Left renal pelvis (tissue), 4 donors: ENCODE results near the gene PPFIA2. TPM values are rescaled to one million over a fixed set of nuclear protein-coding genes. Genes with fewer than 3 reads are reported as not detected.

Experiments used
- DNase-seq, 4 donors: peaks; one replicate each; pipeline ENCODE4 v3.0.0-alpha.2; 2013; ENCODE audit warnings: low read depth in 4 of 4, low spot score in 3 of 4
- polyA plus RNA-seq, 4 donors: library from polyadenylated mRNA; unstranded; fragments of 120-200 nt; gene quantifications; one replicate each; pipeline ENCODE4 v1.2.1, GENCODE V29; 2013; ENCODE audit not compliant: insufficient read length in 4 of 4

Gene PPFIA2
- polyA plus RNA-seq, 4 donors: 2.9 to 6.5 (median 4.7) TPM

DNA sequence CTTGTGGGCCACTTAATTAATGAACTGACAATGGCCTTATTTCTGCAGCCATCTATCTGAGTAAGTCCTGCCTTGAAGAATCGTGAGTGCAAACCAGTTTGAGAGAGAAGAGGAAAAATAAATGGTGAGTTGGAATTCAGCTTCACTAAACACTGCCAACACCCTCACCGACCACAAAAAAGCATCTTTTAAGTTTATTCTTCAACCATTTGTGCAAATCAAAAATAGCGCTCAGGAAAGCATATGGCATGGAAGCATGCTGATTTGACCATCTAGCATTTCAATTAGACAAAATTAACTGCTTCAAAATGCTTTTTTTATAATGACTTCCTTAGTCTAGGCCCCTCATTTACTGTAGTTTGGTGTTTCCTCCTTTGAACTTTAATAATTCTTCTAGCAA is 294.0 kb downstream of the PPFIA2 start:
- DNase-seq: no peak

DNA sequence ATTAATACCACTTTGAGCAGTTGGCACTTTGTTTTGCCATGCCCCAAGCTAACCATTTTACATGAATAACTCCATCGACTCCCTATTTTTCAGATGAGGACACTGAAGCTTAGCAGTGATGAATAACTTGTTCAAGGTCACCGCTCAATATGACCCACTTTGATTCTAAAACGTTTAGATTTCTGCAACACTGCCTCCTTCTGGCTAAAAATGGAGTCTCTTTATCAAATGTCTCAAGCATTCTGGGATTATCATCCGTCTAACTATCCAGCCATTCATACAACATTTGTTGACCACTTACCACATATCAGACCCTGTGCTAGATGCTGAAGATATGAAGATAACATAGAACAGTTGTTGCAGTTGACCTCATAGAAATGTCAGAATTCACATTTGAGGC is 298.0 kb downstream of the PPFIA2 start:
- no peak for DNase-seq

DNA sequence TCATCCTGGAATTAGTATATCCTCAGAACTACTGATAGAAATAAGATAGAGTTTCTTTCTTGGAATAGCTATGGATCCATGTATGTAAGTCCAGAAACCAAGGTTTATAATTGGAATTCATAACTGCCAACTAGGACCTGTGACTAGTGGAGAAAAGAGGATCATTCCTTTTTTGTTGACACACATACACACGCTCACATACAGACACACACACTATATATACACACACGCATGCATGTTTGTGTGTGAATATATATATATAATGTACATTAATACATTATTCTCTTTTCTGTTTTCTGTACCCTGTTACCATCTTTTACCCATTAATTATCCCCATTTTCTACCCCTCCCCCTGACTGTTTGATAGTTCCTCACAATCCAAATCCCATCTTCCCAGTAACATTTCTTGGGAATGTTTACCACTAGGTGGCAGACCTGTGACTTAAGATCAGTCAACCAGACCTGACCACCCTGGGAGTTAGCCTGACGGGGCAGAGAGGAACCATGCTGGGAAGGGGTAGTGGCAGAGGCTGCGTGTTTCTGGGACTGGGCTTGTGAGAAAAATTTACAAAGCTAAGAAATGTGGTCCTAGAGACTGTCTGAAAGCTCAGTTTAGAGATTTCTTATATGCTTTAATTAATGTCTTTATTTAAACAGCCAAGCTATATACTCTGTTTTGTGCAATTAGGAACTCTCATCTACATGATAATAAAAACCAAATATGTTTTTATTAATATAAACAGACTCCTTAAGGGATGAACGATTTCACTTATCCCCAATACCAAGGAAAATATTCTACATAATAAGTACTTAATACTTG is 308.0 kb downstream of the PPFIA2 start:
- DNase-seq: peak; percentile 7 to 53 (median 24)

DNA sequence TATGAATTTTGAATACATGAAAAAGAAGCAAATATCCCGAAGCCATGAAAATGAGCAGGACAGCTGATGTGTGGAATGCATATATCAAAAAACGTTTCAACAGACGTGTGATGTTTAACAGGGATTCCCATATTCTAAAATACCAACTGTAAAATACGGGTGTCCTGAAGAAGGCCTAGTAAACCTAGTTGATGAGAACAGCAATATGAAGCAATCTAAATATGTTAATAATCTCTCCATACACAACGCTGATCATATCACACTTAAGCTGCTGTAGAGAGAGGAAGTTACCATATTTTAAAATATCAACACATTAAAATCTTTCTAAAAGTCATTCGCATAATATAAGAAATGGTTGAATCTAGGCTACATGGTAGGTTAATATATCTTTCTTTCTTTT is 317.5 kb downstream of the PPFIA2 start:
- DNase-seq: no peak

DNA sequence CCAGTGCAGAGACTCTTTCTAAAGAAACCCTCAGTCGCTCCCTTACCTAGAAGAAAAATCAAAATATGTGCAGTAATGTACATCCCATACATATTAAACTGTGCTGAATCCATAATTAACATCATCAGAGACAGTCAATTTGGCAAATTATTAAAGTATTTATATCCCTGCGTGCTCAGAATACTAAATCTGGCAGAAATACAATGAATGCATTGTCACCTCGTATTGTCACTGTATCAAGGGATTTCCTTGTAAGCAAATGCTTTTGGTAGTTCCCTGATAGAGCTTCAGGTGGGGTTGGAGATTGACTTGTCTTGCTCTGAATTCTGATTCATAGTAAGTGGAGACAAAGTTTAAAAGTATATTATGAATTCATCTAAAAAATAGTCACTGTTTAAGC is 319.1 kb downstream of the PPFIA2 start:
- no peak for DNase-seq

DNA sequence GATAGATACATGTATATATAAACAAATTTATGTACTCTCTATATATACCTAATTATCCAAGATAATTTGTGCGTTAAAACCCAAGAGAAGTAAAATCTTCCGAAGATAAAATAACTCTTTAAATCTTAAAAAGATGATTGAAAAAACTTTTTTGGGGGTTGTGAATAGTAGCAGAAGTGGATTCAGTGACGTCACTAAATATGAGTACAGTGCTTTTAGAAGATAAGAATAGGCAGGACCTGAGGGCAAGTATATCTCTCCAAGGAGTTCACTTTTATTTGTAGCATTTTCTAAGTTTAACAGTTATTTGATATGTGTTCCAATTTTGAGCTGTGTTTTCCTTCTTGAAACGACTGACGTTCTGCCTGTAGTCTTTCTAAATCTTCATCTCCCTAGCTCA is 319.8 kb downstream of the PPFIA2 start:
- DNase-seq: no peak

DNA sequence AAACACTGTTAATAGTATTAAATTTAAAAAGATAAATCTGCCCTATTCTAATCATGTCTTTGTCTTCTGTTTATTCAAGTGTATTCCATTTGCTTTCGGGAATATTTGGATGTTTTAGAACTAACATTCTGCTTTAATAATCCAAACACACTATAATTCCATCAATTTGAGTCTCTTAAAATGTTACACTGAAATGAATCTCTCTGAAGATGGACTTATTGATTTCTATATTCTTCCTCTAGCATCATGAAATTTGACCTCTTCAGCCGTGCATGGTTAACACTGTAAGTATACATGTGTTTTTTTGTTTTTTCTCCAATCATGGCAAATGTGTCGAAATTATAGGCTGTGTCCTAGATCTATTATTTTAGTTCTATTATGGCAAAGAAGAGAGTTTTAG is 342.1 kb downstream of the PPFIA2 start:
- no peak for DNase-seq

DNA sequence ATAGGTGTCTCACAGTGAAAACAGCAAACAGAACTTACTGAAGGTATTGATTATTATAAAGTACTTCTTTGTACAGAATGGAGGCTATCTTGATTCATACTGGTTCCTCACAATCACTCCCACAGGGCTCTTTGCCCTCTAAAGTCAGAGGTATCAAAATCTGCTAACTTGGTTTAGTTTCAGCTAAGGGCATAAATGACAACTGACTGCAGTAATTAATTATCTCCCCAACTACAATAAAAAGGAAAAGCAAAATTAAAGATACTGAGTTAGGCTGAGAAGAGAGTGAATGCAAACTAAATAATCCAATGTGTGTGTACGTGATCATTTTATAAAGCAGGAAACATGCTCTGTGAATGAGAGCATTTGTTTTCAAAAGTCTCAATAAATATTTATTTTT is 342.6 kb downstream of the PPFIA2 start:
- DNase-seq: no peak

DNA sequence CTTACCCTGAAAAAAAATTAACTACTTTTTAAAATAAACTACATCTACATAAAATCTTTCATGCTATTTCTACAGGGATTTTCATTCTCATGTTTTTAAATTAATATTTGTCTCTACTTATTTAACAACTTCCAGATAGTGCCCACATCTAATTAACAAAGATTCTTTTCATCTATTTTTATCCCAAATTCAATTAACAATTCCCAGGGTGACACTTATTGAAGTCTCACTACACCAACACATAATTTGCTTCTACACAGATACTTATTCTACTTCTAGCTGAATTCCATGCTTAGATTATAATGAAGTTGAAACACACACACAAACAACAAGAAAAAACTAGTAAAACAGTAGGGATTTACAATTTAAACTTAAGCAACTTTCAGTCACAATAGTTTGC is 344.7 kb downstream of the PPFIA2 start:
- no peak for DNase-seq

DNA sequence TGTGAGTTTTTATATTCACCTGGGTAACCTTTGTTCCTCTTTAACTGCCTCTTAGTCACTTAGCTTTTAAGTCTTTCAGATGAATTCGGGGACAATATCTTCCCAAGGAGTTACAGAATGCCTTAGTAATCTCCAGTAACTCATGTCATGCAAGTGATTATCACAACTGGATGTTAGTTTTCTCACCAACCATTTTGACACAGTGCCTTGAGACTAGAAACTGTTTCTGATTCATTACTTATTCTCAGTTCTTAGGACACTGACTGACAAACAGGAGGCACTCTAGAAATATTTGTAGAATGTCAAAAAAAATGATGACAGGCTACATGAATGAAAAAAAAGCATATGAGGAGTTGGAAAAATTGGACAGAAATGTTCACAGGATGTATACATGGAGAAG is 346.2 kb downstream of the PPFIA2 start:
- DNase-seq: no peak

DNA sequence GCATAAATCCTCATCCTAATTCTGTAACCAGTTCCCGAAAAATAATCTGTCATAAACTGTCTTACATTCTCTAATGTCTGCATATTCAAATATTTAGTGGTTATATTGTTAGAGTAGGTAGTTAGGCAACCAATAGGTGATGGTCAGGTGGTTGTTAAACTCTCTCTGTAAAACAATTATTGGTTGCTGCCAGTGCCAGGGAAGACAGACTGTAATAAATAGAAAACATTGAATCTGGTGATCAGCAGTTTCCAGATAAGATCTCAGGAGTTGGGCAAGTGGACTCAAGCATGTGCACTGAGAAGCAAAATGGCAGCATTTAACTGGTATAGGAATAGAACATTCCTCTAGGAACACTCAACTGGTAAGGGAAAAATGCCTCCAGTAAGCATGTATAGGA is 355.8 kb downstream of the PPFIA2 start:
- no peak for DNase-seq

DNA sequence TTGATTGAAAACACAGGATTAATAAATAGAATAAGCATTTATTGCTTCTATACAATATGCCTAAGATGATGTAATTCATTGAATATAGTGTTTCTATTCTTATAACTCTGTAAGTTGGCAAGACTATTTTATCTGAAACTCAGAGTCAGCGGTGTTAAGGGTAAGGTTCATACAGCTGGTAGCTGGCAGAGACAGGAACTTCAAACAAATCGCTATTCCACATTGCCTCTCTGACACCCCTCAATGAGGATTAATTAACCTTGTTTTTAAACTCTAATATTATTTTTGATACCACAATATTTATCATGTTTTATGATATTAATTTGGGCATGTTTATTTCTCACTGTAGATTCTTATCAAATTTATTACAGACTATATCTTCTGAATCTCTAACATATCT is 357.9 kb downstream of the PPFIA2 start:
- no peak for DNase-seq

DNA sequence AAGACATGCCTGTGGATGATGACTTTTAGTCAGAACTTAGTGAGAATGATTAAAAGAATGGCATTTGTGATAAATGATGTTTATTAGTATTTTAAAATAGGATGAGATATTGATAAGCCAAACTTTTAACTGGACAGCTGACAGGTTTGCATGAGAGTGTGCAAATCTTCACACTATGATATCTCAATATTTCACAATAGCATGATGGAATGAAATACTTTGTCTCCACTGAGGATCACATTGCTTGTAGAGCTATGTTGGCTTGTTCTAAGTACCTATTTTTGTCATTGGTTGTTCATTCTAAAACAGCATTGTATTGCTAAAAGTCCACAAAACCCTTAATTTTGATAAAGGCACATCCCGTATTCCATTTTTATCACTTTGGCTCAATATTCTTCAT is 359.1 kb downstream of the PPFIA2 start:
- DNase-seq: no peak

DNA sequence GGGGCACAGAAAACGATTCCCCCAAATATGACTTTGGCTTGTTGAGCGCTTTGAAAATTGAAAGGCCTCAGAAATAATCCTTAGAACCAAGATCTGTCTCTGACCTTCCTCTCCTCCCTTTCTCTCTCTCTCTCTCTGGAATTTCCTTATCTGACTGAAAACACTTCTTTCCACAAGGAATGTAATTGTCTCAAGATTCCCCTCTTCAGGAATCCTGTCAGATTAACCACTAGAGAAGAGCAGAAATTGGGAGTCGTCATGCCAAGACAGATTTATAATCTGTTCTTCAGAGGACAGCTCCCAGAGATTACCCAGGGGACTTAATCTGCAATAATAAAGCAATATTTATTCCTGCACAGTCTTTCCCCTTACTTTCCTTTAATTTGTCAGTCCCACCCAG is 363.7 kb downstream of the PPFIA2 start:
- no peak for DNase-seq

DNA sequence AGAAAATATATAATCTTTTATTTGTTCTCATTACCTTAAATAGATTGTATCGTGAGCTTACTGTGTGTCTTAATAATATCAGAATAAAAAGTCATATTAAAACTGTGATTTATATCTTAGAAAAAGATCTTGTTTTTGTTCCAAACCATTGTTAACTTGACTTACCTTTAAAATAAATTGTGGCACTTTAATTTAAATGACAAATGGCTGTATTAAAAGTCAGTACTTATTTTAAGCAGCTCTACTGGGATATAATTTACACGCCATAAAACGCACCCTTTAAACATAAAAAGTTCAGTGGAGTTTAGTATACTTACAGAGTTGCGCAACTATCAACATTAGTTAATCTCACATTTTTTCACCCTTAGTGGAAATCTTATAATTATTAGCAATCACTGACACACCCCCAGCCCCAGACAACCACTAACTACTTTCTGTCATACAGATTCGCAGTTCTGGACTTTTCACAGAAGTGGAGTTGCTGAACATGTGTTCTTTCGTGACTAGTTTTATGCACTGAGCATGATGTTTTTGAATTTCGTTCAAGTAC is 369.5 kb downstream of the PPFIA2 start:
- no peak for DNase-seq

DNA sequence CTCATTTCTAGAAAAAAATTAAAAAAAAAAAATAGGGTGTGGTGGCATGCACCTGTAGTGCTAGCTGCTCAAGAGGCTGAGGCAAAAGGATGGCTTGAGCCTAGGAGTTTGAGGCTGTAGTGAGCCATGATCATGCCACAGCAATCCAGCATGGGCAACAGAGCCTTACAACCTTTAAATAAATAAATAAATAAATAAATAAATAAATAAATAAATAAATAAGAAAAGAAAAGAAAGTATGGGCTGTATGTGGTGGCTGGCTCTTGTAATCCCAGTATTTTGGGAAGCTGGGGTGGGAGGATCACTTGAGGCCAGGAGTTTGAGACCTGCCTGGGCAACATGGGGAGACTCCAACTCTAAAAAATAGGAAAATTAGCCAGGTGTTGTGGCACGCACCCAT is 373.0 kb downstream of the PPFIA2 start:
- no peak for DNase-seq

DNA sequence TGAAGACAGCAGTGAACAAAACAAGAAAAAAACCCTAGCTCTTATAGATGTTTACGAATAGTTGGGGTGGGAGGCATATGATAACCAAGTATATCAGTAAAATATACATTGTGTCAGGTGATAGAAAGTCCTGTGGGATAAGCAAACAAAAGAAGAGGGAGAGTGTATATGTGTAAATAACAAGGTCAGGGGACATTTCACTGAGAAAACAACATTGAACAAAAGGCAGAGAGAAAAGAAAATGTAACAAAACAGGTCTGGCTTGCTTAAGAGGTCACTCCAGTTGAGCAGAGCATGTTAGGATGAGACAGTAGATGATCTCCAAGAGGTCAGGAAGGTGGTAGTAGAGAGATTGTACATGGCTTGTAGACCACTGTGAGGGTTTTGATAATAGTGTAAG is 377.2 kb downstream of the PPFIA2 start:
- DNase-seq: no peak

DNA sequence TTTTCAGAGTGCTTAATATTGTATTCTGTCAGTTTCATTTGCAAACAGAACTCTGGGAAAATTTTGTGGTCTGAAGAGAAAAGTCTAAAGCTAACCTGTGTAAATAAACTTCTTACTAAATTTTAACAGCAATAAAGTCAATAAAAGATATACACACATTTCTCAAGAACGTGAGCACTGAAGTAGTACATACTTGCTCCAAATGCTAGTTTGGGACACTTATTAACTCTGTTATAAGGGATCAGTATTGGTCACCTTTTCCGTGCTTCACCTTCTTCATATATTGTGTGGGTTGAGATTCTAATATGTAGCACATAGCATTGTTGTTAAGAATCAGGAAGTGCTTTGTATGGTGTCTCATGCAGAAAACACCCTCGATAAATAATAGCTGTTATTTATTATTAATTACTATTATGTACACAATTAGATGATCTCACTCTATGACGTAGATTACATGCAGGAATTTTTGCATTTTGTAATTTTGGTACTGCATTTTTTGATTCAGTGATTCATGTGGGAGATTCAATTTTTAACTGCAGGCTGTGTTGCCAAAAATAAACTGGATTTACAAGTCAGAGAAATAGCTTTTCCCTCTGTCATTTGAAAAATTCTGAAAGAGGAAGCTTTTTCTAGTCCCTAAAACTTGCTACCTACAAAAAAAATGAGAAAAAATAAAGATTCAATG is 380.4 kb downstream of the PPFIA2 start:
- DNase-seq: no peak

DNA sequence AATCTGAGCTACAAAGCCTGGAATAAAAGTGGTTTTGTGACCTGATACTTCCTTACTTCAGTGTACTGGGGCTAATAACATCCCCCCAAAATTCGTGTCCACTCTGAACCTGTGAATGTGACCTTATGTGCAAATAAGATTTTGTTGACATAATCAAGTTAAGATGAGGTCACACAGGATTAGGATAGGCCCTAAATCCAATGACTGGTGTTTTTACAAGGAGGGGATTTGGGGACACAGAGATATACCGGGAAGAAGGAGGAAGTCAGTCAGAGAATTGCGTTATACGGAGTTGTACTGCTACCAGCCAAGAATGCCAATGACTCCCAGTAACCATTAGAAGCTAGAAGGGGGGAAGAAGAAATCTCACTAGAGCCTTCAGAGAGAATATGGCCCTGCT is 381.4 kb downstream of the PPFIA2 start:
- no peak for DNase-seq

DNA sequence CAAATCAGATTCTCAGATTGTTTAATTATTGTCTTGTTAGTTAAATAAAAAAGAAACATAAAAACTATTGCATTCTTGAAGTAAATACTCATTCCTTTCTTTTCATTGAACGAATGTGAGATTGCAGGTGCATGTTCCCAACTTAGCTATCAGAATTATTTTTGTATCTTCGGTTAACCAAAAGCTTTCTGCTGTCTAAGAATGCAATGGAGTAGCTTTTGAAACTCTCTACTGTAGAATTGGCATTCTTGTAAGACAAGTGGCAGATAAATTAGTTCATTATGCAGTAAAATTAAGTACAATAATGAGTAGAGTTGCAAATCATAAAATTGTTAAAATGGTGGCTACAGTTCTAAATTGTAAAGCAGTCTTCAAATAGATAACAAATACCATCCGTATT is 383.2 kb downstream of the PPFIA2 start:
- no peak for DNase-seq

DNA sequence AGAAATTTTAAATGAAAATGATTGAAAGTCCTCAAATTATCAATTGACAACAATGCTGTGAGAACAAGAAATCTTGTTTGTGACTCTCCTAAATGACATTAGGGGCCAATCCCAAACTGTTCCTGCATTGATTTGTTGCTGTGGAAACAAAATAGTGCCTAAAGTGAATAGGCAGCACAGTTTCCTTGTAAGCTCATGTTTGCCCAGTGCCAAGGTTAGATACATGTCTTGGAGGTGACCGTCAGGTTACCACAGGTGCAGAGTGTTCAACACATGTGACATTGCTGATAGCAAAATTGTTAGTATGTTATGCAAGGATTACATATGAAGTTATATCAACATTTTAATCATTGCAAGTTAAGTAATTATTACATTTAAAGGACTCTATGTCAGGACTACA is 388.7 kb downstream of the PPFIA2 start:
- no peak for DNase-seq

DNA sequence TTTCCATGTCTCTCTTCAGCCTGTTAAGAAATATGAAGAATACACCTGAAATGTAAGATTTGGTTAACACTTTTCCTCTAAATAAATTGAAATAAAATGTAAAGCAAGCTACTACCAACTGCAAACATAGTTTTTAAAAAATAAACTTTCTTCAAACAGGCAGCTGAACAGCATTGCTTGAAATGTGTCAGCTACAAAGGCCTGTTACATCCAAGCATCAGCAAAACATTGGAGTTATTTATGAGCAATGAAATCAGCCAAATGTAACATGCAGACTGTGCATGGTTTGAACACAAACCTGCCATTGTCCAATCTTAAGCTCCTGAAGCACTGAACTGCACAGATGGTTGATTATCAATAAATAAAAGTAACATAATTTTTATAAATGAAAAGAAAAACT is 390.0 kb downstream of the PPFIA2 start:
- no peak for DNase-seq
